SK-N-SH (cell line): Measurements from ENCODE around the gene EEF1B2. TPM values are rescaled to one million over a fixed set of nuclear protein-coding genes. Genes with fewer than 3 reads are reported as not detected.
"Not testable (repeated sequence)": the region's sequence is repeated elsewhere in the genome, so short reads cannot be mapped to it uniquely, and the experiment has no call there.

Source experiments
- CTCF ChIA-PET: fragments of 300-600, 350-600 bp; formaldehyde crosslinking; extraction: SDS; loops from one replicate; lab custom pipeline; 2021; lab: Yijun Ruan, JAX
- POLR2A ChIA-PET: fragments of 350-600 bp; sonication (Branson Sonifier 250); formaldehyde crosslinking; extraction: SDS; loops from one replicate; lab custom pipeline; 2020; ENCODE audit warnings: antibody characterized with exemption, inconsistent platforms; lab: Yijun Ruan, JAX
- DNase-seq: peaks from one replicate; pipeline ENCODE4 v3.0.0; 2012
- H2AFZ ChIP-seq: fragments of 200-600 bp; sonication (generic); 2 replicates; pipeline ENCODE4 v1.8.1; 2016; ENCODE audit warnings: antibody characterized with exemption, mild to moderate bottlenecking, low read depth
- H3F3A ChIP-seq: fragments of 200-600 bp; sonication (generic); replicated peaks from 2 replicates; pipeline ENCODE3; 2016; ENCODE audit warnings: antibody characterized with exemption, mild to moderate bottlenecking; ENCODE audit not compliant: insufficient read depth
- H3K27ac ChIP-seq, 2 experiments: fragments of 200-500 bp in 1 of 2; fragments of 200-600 bp in 1 of 2; sonication (Bioruptor generic) in 1 of 2; sonication (generic), shearing (Covaris generic) in 1 of 2; 2 replicates each; pipeline versions ENCODE4 v1.5.1 to v1.6.1; 2014 to 2016; ENCODE audit warnings: low read depth in 2 of 2, inconsistent platforms in 1 of 2, low read length in 1 of 2, mild to moderate bottlenecking in 1 of 2, mixed read lengths in 1 of 2
- H3K27me3 ChIP-seq: fragments of 200-600 bp; sonication (generic), shearing (Covaris generic); 2 replicates; pipeline ENCODE4 v1.6.1; 2016; ENCODE audit warnings: mixed run types; ENCODE audit not compliant: insufficient read depth
- H3K36me3 ChIP-seq, 2 experiments: fragments of 200-500 bp in 1 of 2; fragments of 200-600 bp in 1 of 2; sonication (Bioruptor generic) in 1 of 2; sonication (generic) in 1 of 2; replicated peaks in 1 of 2; 2 replicates each; pipeline versions ENCODE3 to v1.5.1; 2014 to 2016; ENCODE audit warnings: low read length in 1 of 2, mild to moderate bottlenecking in 1 of 2; ENCODE audit not compliant: insufficient read depth in 2 of 2, control insufficient read depth in 1 of 2
- H3K4me1 ChIP-seq, 2 experiments: fragments of 200-500 bp in 1 of 2; fragments of 200-600 bp in 1 of 2; sonication (Bioruptor generic) in 1 of 2; sonication (generic), shearing (Covaris generic) in 1 of 2; 2 replicates each; pipeline versions ENCODE4 v1.5.1 to v1.6.1; 2014 to 2016; ENCODE audit warnings: low read depth in 1 of 2, low read length in 1 of 2, mixed run types in 1 of 2; ENCODE audit not compliant: insufficient read depth in 2 of 2, control insufficient read depth in 1 of 2
- H3K4me2 ChIP-seq: fragments of 200-600 bp; sonication (generic), shearing (Covaris generic); 2 replicates; pipeline ENCODE4 v1.6.1; 2017; ENCODE audit warnings: mixed run types
- H3K4me3 ChIP-seq, 2 experiments: fragments of 200-500 bp in 1 of 2; fragments of 200-600 bp in 1 of 2; sonication (Bioruptor generic) in 1 of 2; sonication (generic), shearing (Covaris generic) in 1 of 2; 2 replicates each; pipeline versions ENCODE4 v1.5.1 to v1.8.1; 2014 to 2016; ENCODE audit warnings: low read depth in 2 of 2, inconsistent platforms in 1 of 2, low read length in 1 of 2, mild to moderate bottlenecking in 1 of 2, mixed read lengths in 1 of 2, moderate library complexity in 1 of 2
- H3K79me2 ChIP-seq: fragments of 200-600 bp; sonication (generic); 2 replicates; pipeline ENCODE4 v1.8.1; 2017; ENCODE audit warnings: mild to moderate bottlenecking; ENCODE audit not compliant: insufficient read depth
- H3K9ac ChIP-seq: fragments of 200-600 bp; sonication (generic); 2 replicates; pipeline ENCODE4 v1.6.1; 2017; ENCODE audit warnings: mixed run types
- H3K9me2 ChIP-seq: fragments of 200-600 bp; sonication (generic); 2 replicates; pipeline ENCODE4 v1.6.1; 2017; ENCODE audit warnings: mixed run types
- H3K9me3 ChIP-seq: fragments of 200-600 bp; sonication (generic); 2 replicates; pipeline ENCODE4 v1.6.1; 2017; ENCODE audit warnings: mixed run types, mild to moderate bottlenecking, moderate library complexity
- H4K20me1 ChIP-seq: fragments of 200-600 bp; sonication (generic); 2 replicates; pipeline ENCODE4 v1.6.1; 2017; ENCODE audit warnings: mild to moderate bottlenecking, mixed run types; ENCODE audit not compliant: insufficient read depth
- ELF1 ChIP-seq: IDR thresholded peaks from 2 replicates; pipeline ENCODE4 v1.4.0; 2012
- EZH2phosphoT487 ChIP-seq: fragments of 200-600 bp; sonication (generic); IDR thresholded peaks from 2 replicates; pipeline ENCODE4 v1.6.1; 2017; ENCODE audit warnings: low read depth, mixed run types, mild to moderate bottlenecking, antibody characterized with exemption, moderate library complexity, borderline replicate concordance
- FOXM1 ChIP-seq: IDR thresholded peaks from 2 replicates; pipeline ENCODE4 v1.4.0; 2012; ENCODE audit warnings: low read depth, mild to moderate bottlenecking
- GATA2 ChIP-seq: sonication (generic); formaldehyde crosslinking; IDR thresholded peaks from 2 replicates; pipeline ENCODE4 v1.5.0; 2020; ENCODE audit warnings: mild to moderate bottlenecking, missing genetic modification reagents
- IRF3 ChIP-seq: fragments of 150-350 bp; IDR thresholded peaks from 2 replicates; pipeline ENCODE4 v1.6.1; 2016; ENCODE audit warnings: mild to moderate bottlenecking, low read depth, low read length
- JUND ChIP-seq: IDR thresholded peaks from 2 replicates; pipeline ENCODE4 v1.4.0; 2012
- MAX ChIP-seq: IDR thresholded peaks from 2 replicates; pipeline ENCODE4 v1.4.0; 2012; ENCODE audit warnings: low read depth
- NFIC ChIP-seq: IDR thresholded peaks from 2 replicates; pipeline ENCODE4 v1.4.0; 2012; ENCODE audit warnings: borderline replicate concordance
- NRF1 ChIP-seq: IDR thresholded peaks from 2 replicates; pipeline ENCODE4 v1.6.1; 2012; ENCODE audit warnings: low read depth, mild to moderate bottlenecking, low read length
- RAD21 ChIP-seq: IDR thresholded peaks from 2 replicates; pipeline ENCODE4 v1.6.1; 2012; ENCODE audit warnings: mild to moderate bottlenecking, low read length
- RCOR1 ChIP-seq: fragments of 150-350 bp; IDR thresholded peaks from 2 replicates; pipeline ENCODE4 v1.6.1; 2017; ENCODE audit warnings: antibody characterized with exemption, low read length
- RFX5 ChIP-seq: IDR thresholded peaks from 2 replicates; pipeline ENCODE4 v1.6.1; 2012; ENCODE audit warnings: mild to moderate bottlenecking, improper control_type of control experiment, low read length
- RXRA ChIP-seq: IDR thresholded peaks from 2 replicates; pipeline ENCODE4 v1.4.0; 2012; ENCODE audit warnings: low read depth, mild to moderate bottlenecking, borderline replicate concordance
- SMC3 ChIP-seq: IDR thresholded peaks from 2 replicates; pipeline ENCODE4 v1.6.1; 2012; ENCODE audit warnings: low read depth, low read length, improper control_type of control experiment
- TCF12 ChIP-seq: IDR thresholded peaks from 2 replicates; pipeline ENCODE4 v1.4.0; 2012
- YY1 ChIP-seq: IDR thresholded peaks from 2 replicates; pipeline ENCODE4 v1.4.0; 2012; ENCODE audit warnings: low read depth, mild to moderate bottlenecking
- WGBS: methylation state at CpG from one replicate; pipeline ENCODE4 v1.1.6; 2017; ENCODE audit warnings: low lambda C conversion rate; 5-methylcytosine and 5-hydroxymethylcytosine counted together
- polyA plus RNA-seq, 3 experiments: library from polyadenylated mRNA; depleted of rRNA; stranded (reverse); fragments of >200 nt; gene quantifications; 2 replicates each; pipeline ENCODE4 v1.2.3, GENCODE V29; 2012
- TF ChIP-seq, protein P1 (sequence below): IDR thresholded peaks from 2 replicates; pipeline ENCODE4; 2012
- TF ChIP-seq, protein P2 (sequence below): IDR thresholded peaks from 2 replicates; pipeline ENCODE4 v1.6.1; 2012; ENCODE audit warnings: mild to moderate bottlenecking, low read depth, low read length, moderate library complexity

The EEF1B2 gene
- polyA plus RNA-seq, 1 of the 3 experiments (the other 2 are of a cell fraction), result 815 TPM

GRCh38 chr2:206176901-206177300 is 17.2 kb downstream of the EEF1B2 start:
- no peak for DNase-seq
- H4K20me1 ChIP-seq, result no peaks in the 10 kb centered on the region
- H3K4me2 ChIP-seq, result no peak overlapping the region
- CTCF ChIA-PET, result no interaction called here
- H3K9me3 ChIP-seq, result no peaks in the 10 kb centered on the region
- H2AFZ ChIP-seq, result no peak overlapping the region
- TF ChIP-seq SMC3 (no peak), TCF12 (no peak), NFIC (no peak), MAX (no peak), YY1 (no peak), RAD21 (no peak), FOXM1 (no peak), NRF1 (no peak), RCOR1 (no peak), ELF1 (no peak), RFX5 (no peak), IRF3 (no peak), RXRA (no peak), GATA2 (CRISPR knock-in tag) (no peak), JUND (no peak), EZH2phosphoT487 (no peak)
- TF ChIP-seq, protein P1, sequence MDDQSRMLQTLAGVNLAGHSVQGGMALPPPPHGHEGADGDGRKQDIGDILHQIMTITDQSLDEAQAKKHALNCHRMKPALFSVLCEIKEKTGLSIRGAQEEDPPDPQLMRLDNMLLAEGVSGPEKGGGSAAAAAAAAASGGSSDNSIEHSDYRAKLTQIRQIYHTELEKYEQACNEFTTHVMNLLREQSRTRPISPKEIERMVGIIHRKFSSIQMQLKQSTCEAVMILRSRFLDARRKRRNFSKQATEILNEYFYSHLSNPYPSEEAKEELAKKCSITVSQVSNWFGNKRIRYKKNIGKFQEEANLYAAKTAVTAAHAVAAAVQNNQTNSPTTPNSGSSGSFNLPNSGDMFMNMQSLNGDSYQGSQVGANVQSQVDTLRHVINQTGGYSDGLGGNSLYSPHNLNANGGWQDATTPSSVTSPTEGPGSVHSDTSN, result no peak
- TF ChIP-seq, protein P2, sequence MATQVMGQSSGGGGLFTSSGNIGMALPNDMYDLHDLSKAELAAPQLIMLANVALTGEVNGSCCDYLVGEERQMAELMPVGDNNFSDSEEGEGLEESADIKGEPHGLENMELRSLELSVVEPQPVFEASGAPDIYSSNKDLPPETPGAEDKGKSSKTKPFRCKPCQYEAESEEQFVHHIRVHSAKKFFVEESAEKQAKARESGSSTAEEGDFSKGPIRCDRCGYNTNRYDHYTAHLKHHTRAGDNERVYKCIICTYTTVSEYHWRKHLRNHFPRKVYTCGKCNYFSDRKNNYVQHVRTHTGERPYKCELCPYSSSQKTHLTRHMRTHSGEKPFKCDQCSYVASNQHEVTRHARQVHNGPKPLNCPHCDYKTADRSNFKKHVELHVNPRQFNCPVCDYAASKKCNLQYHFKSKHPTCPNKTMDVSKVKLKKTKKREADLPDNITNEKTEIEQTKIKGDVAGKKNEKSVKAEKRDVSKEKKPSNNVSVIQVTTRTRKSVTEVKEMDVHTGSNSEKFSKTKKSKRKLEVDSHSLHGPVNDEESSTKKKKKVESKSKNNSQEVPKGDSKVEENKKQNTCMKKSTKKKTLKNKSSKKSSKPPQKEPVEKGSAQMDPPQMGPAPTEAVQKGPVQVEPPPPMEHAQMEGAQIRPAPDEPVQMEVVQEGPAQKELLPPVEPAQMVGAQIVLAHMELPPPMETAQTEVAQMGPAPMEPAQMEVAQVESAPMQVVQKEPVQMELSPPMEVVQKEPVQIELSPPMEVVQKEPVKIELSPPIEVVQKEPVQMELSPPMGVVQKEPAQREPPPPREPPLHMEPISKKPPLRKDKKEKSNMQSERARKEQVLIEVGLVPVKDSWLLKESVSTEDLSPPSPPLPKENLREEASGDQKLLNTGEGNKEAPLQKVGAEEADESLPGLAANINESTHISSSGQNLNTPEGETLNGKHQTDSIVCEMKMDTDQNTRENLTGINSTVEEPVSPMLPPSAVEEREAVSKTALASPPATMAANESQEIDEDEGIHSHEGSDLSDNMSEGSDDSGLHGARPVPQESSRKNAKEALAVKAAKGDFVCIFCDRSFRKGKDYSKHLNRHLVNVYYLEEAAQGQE, result no peak
- no peak overlapping the region for H3K4me3 ChIP-seq
- WGBS, result 78% methylated on average over 3 of the region's 3 CpGs
- no peaks in the 10 kb centered on the region for H3K27me3 ChIP-seq
- POLR2A ChIA-PET, result no interaction called here
- no peak overlapping the region for H3K9ac ChIP-seq
- no peaks in the 10 kb centered on the region for H3F3A ChIP-seq
- H3K36me3 ChIP-seq, result no peaks in the 10 kb centered on the region
- H3K79me2 ChIP-seq, result no peaks in the 10 kb centered on the region
- H3K4me1 ChIP-seq, result no peaks in the 10 kb centered on the region
- no peak overlapping the region for H3K27ac ChIP-seq
- H3K9me2 ChIP-seq, result no peaks in the 10 kb centered on the region

GRCh38 chr2:206181526-206181925 is 21.8 kb downstream of the EEF1B2 start:
- H3K4me3 ChIP-seq, H3K4me2 ChIP-seq, H3K9ac ChIP-seq, H3K9me3 ChIP-seq, H4K20me1 ChIP-seq, POLR2A ChIA-PET, H3F3A ChIP-seq, CTCF ChIA-PET, H3K4me1 ChIP-seq, H3K9me2 ChIP-seq, H3K27ac ChIP-seq, H2AFZ ChIP-seq, H3K79me2 ChIP-seq, H3K36me3 ChIP-seq, DNase-seq, H3K27me3 ChIP-seq: not testable (repeated sequence)
- WGBS, result 64% methylated on average over 6 of the region's 6 CpGs
